ENCODE measurements around the gene PRDM16.

PRDM16 gene

GRCh38 chr1:3219005-3219790, 150.2 kb downstream of the PRDM16 start:
- Histone ChIP-seq H2AFZ (ENCODE audit: low read length) (no peak overlapping the region), H3K4me3 (ENCODE audit: low read length, poor library complexity, severe bottlenecking) (no peak overlapping the region), H3K9ac (ENCODE audit: low read depth, low read length, poor library complexity, severe bottlenecking) (no peak overlapping the region), H3K79me2 (ENCODE audit: insufficient read depth, low read length) (no peaks in the 10 kb centered on the region), H3K36me3 (ENCODE audit: insufficient read depth, low read length) (peaks cover 5% of the 10 kb centered on the region; the same call in 1 of the 2 replicates), H3K4me1 (ENCODE audit: insufficient read depth, low read length, poor library complexity, severe bottlenecking) (no peaks in the 10 kb centered on the region), H3K27me3 (ENCODE audit: insufficient read depth, low read length, poor library complexity, severe bottlenecking) (no peaks in the 10 kb centered on the region), H3K9me2 (replicated peaks; ENCODE audit: low read depth, low read length) (no peaks in the 10 kb centered on the region), H3K9me3 (ENCODE audit: insufficient read depth, low read depth, low read length) (no peaks in the 10 kb centered on the region), H3K4me2 (ENCODE audit: low read depth, low read length, poor library complexity, severe bottlenecking) (no peak overlapping the region), H3F3A (ENCODE audit: low read depth) (no peaks in the 10 kb centered on the region), H4K20me1 (ENCODE audit: insufficient read depth, low read length, poor library complexity, severe bottlenecking) (no peaks in the 10 kb centered on the region)
- TF ChIP-seq CTCF (conservative IDR thresholded peaks at IDR 0.05; ENCODE audit: low read length): no peak

DNA sequence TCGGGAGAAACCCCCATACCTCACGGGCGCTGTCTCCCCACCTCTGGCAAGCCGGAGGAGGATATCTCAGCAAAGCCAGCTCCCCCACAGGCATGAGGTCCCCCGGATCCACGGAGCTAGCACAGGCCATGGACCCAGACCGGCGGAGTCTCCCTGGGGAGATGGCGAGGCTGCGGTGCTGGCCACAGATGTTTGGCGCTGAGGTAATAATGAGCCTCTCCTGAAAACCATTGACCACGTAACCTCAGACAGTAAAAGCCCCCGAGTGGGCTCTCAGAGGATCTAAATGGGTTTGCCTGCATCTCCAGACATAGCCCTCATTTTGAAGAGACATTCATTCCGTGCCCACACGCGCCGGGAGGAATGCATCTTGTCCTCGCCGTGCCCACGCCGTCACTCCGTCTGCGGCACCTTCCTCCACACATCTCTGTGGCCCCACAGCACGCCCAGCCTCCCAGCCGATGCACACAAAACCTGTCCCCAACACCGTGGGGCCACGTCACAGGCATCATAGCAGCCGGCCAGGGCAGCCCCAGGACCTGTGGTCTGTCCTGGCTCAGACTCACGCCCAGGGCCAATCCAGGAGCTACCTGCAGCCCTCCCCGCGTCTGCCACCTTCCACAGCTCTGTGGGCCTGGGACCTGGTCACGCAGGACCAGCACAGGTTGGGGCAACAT, 150.9 kb downstream of the PRDM16 start:
- Histone ChIP-seq H3K4me3 (ENCODE audit: low read length, poor library complexity, severe bottlenecking) (no peak overlapping the region), H3K79me2 (ENCODE audit: insufficient read depth, low read length) (no peaks in the 10 kb centered on the region), H3K27me3 (ENCODE audit: insufficient read depth, low read length, poor library complexity, severe bottlenecking) (no peaks in the 10 kb centered on the region), H3K9me2 (replicated peaks; ENCODE audit: low read depth, low read length) (no peaks in the 10 kb centered on the region), H4K20me1 (ENCODE audit: insufficient read depth, low read length, poor library complexity, severe bottlenecking) (no peaks in the 10 kb centered on the region), H3K4me1 (ENCODE audit: insufficient read depth, low read length, poor library complexity, severe bottlenecking) (no peaks in the 10 kb centered on the region), H3K4me2 (ENCODE audit: low read depth, low read length, poor library complexity, severe bottlenecking) (no peak overlapping the region), H2AFZ (ENCODE audit: low read length) (no peak overlapping the region), H3K36me3 (ENCODE audit: insufficient read depth, low read length) (peaks cover 5% of the 10 kb centered on the region; the same call in 1 of the 2 replicates), H3F3A (ENCODE audit: low read depth) (no peaks in the 10 kb centered on the region), H3K9ac (ENCODE audit: low read depth, low read length, poor library complexity, severe bottlenecking) (no peak overlapping the region), H3K9me3 (ENCODE audit: insufficient read depth, low read depth, low read length) (no peaks in the 10 kb centered on the region)
- TF ChIP-seq EZH2phosphoT487 (IDR thresholded peaks at IDR 0.05; ENCODE audit: borderline replicate concordance) (no peak), CTCF (conservative IDR thresholded peaks at IDR 0.05; ENCODE audit: low read length) (no peak)

- Histone ChIP-seq H3K9me3 (ENCODE audit: insufficient read depth, low read depth, low read length) (no peaks in the 10 kb centered on the region), H3K4me3 (ENCODE audit: low read length, poor library complexity, severe bottlenecking) (no peak overlapping the region), H3K4me1 (ENCODE audit: insufficient read depth, low read length, poor library complexity, severe bottlenecking) (peaks cover 10% of the 10 kb centered on the region), H3F3A (ENCODE audit: low read depth) (no peaks in the 10 kb centered on the region), H3K4me2 (ENCODE audit: low read depth, low read length, poor library complexity, severe bottlenecking) (no peak overlapping the region), H4K20me1 (ENCODE audit: insufficient read depth, low read length, poor library complexity, severe bottlenecking) (no peaks in the 10 kb centered on the region), H3K79me2 (ENCODE audit: insufficient read depth, low read length) (no peaks in the 10 kb centered on the region), H3K27me3 (ENCODE audit: insufficient read depth, low read length, poor library complexity, severe bottlenecking) (no peaks in the 10 kb centered on the region), H3K9me2 (replicated peaks; ENCODE audit: low read depth, low read length) (no peaks in the 10 kb centered on the region), H3K36me3 (ENCODE audit: insufficient read depth, low read length) (peaks cover 5% of the 10 kb centered on the region; the same call in 1 of the 2 replicates), H3K9ac (ENCODE audit: low read depth, low read length, poor library complexity, severe bottlenecking) (no peak overlapping the region), H2AFZ (ENCODE audit: low read length) (no peak overlapping the region)
- no peak for TF ChIP-seq CTCF (conservative IDR thresholded peaks at IDR 0.05; ENCODE audit: low read length)
- no peak for TF ChIP-seq EZH2phosphoT487 (IDR thresholded peaks at IDR 0.05; ENCODE audit: borderline replicate concordance)
Observed at GRCh38 chr1:3221112-3222041, 152.4 kb downstream of the PRDM16 start.
